CD14-positive monocyte (primary cell): Measurements from ENCODE around the gene MCF2L. TPM values are rescaled to one million over a fixed set of nuclear protein-coding genes. Genes with fewer than 3 reads are reported as not detected.

Source experiments
- DNase-seq, 3 donors: peaks; one replicate each; pipeline ENCODE4 v3.0.0-alpha.2; 2011 to 2022
- H2AFZ ChIP-seq: 2 replicates; pipeline ENCODE4 v1.6.0; 2012; ENCODE audit warnings: mild to moderate bottlenecking, low read depth, low read length, inconsistent platforms; ENCODE audit not compliant: insufficient read depth, poor library complexity, severe bottlenecking
- H3K27ac ChIP-seq, 2 donors: 1 replicate in 1 of 2; 2 replicates in 1 of 2; pipeline ENCODE4 v1.5.1; 2012 to 2013; ENCODE audit warnings: low read length in 2 of 2, control low read depth in 1 of 2, inconsistent platforms in 1 of 2, low read depth in 1 of 2, mild to moderate bottlenecking in 1 of 2
- H3K27me3 ChIP-seq, 2 donors: one replicate each; pipeline versions ENCODE4 v1.6.0 to v1.6.1; 2011 to 2013; ENCODE audit warnings: low read length in 2 of 2; ENCODE audit not compliant: control insufficient read depth in 2 of 2, insufficient read depth in 2 of 2
- H3K36me3 ChIP-seq, 2 donors: replicated peaks in 1 of 2; 1 replicate in 1 of 2; 2 replicates in 1 of 2; pipeline versions ENCODE4 v1.5.1 to v1.6.1; 2012 to 2013; ENCODE audit warnings: low read length in 2 of 2, control low read depth in 1 of 2, inconsistent platforms in 1 of 2, mild to moderate bottlenecking in 1 of 2; ENCODE audit not compliant: insufficient read depth in 2 of 2, control insufficient read depth in 1 of 2
- H3K4me1 ChIP-seq, 2 donors: 1 replicate in 1 of 2; 2 replicates in 1 of 2; pipeline versions ENCODE4 v1.5.1 to v1.6.1; 2012 to 2013; ENCODE audit warnings: low read length in 2 of 2, control low read depth in 1 of 2, inconsistent platforms in 1 of 2, mild to moderate bottlenecking in 1 of 2, moderate library complexity in 1 of 2; ENCODE audit not compliant: insufficient read depth in 2 of 2, control insufficient read depth in 1 of 2
- H3K4me2 ChIP-seq: replicated peaks from 2 replicates; pipeline ENCODE3; 2012; ENCODE audit warnings: low read length, moderate library complexity, mild to moderate bottlenecking; ENCODE audit not compliant: poor library complexity, severe bottlenecking; ENCODE audit errors: extremely low read depth
- H3K4me3 ChIP-seq, 3 experiments: fragments of 200-600 bp in 1 of 3; sonication (generic) in 1 of 3; replicated peaks in 1 of 3; 1 replicate in 2 of 3; 2 replicates in 1 of 3; pipeline ENCODE4 v1.5.1; 2011 to 2013; ENCODE audit warnings: low read length in 3 of 3, mild to moderate bottlenecking in 3 of 3, control low read depth in 2 of 3, low read depth in 2 of 3, inconsistent platforms in 1 of 3, moderate library complexity in 1 of 3
- H3K79me2 ChIP-seq: 2 replicates; pipeline ENCODE4 v1.6.0; 2012; ENCODE audit warnings: mild to moderate bottlenecking, control low read depth, inconsistent platforms, low read length, moderate library complexity; ENCODE audit not compliant: insufficient read depth
- H3K9ac ChIP-seq: 2 replicates; pipeline ENCODE4 v1.6.0; 2017; ENCODE audit warnings: low read length, mild to moderate bottlenecking; ENCODE audit not compliant: insufficient read depth, poor library complexity, severe bottlenecking
- H3K9me3 ChIP-seq, 2 donors: replicated peaks in 1 of 2; 1 replicate in 1 of 2; 2 replicates in 1 of 2; pipeline versions ENCODE4 v1.5.1 to v1.6.1; 2012 to 2013; ENCODE audit warnings: low read length in 2 of 2, control low read depth in 1 of 2; ENCODE audit not compliant: control insufficient read depth in 1 of 2, insufficient read depth in 1 of 2
- H4K20me1 ChIP-seq: 2 replicates; pipeline ENCODE4 v1.6.0; 2012; ENCODE audit warnings: mild to moderate bottlenecking, low read length, control low read depth, moderate library complexity; ENCODE audit not compliant: insufficient read depth
- H3K27ac Mint-ChIP-seq, 7 donors: one replicate each; pipeline ENCODE4 v1.8.0; 2020; ENCODE audit warnings: mild to moderate bottlenecking in 7 of 7, mixed read lengths in 7 of 7, moderate library complexity in 6 of 7, inconsistent platforms in 2 of 7
- H3K27me3 Mint-ChIP-seq, 3 donors: one replicate each; pipeline ENCODE4 v1.8.0; 2021 to 2022; ENCODE audit warnings: low read depth in 3 of 3, mild to moderate bottlenecking in 3 of 3, mixed read lengths in 3 of 3, moderate library complexity in 3 of 3, inconsistent platforms in 1 of 3
- H3K36me3 Mint-ChIP-seq, 2 donors: one replicate each; pipeline ENCODE4 v1.8.0; 2020; ENCODE audit warnings: mixed read lengths in 2 of 2, inconsistent platforms in 1 of 2, mild to moderate bottlenecking in 1 of 2
- H3K4me1 Mint-ChIP-seq: one replicate; pipeline ENCODE4 v1.8.0; 2020; ENCODE audit warnings: mild to moderate bottlenecking, mixed read lengths
- H3K4me3 Mint-ChIP-seq, 2 donors: one replicate each; pipeline ENCODE4 v1.8.0; 2020; ENCODE audit warnings: mild to moderate bottlenecking in 2 of 2, mixed read lengths in 2 of 2, moderate library complexity in 1 of 2
- H3K9me3 Mint-ChIP-seq, 7 donors: one replicate each; pipeline ENCODE4 v1.8.0; 2020 to 2022; ENCODE audit warnings: mixed read lengths in 7 of 7, mild to moderate bottlenecking in 6 of 7, moderate library complexity in 6 of 7, inconsistent platforms in 2 of 7
- WGBS: methylation state at CpG from one replicate; pipeline ENCODE4 v1.1.5; 2013; ENCODE audit warnings: missing lambda C conversion rate; ENCODE audit not compliant: insufficient coverage; 5-methylcytosine and 5-hydroxymethylcytosine counted together
- intact Hi-C, 2 donors: fragments of 100-400 bp; cut with micrococcal nuclease; formaldehyde crosslinking; loops; one replicate each; pipeline versions ENCODE4 v1.15.0 to v1.15.1; 2023
- polyA plus RNA-seq, 3 donors: library from polyadenylated mRNA; depleted of rRNA in 1 of 3; unstranded in 2 of 3; stranded (reverse) in 1 of 3; fragments of 300-500 nt in 2 of 3; fragments of >200 nt in 1 of 3; fragmentation: Illumina TruSeq in 2 of 3; gene quantifications; 1 replicate in 2 of 3; 2 replicates in 1 of 3; pipeline ENCODE4 v1.2.3, GENCODE V29; 2012 to 2021
- TF ChIP-seq, protein P1 (sequence below): fragments of 200-600 bp; IDR thresholded peaks from one replicate; pipeline ENCODE4 v1.8.0; 2022; ENCODE audit warnings: antibody characterized with exemption, mild to moderate bottlenecking

Gene MCF2L
- polyA plus RNA-seq, 3 donors, result not detected

DNA sequence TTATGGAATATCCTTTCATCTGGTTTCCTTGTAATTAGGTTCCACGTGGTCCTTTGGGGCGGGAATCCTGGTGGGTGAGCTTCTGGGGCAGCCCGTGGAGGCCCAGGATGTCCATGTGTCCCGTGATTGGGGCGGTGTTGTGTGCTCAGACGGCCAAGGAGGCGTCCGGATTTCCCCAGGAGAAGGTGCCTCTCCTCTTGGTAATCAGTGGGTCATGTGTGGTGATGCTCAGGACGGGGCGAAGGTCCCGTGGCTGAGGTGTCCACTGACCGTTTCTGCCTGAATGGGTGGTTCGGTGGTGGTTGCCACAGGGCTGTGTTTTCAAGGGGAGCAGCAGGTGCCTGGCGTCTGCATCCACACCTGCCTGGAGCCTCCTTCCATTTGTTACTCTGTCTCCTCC lies 84.4 kb downstream of the MCF2L start:
- no peaks in the 10 kb centered on the region for H3K4me1 ChIP-seq
- TF ChIP-seq, protein P1, sequence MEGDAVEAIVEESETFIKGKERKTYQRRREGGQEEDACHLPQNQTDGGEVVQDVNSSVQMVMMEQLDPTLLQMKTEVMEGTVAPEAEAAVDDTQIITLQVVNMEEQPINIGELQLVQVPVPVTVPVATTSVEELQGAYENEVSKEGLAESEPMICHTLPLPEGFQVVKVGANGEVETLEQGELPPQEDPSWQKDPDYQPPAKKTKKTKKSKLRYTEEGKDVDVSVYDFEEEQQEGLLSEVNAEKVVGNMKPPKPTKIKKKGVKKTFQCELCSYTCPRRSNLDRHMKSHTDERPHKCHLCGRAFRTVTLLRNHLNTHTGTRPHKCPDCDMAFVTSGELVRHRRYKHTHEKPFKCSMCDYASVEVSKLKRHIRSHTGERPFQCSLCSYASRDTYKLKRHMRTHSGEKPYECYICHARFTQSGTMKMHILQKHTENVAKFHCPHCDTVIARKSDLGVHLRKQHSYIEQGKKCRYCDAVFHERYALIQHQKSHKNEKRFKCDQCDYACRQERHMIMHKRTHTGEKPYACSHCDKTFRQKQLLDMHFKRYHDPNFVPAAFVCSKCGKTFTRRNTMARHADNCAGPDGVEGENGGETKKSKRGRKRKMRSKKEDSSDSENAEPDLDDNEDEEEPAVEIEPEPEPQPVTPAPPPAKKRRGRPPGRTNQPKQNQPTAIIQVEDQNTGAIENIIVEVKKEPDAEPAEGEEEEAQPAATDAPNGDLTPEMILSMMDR, result no peak
- H3K27ac ChIP-seq, result no peak overlapping the region
- no peak overlapping the region for H3K4me3 Mint-ChIP-seq
- DNase-seq, result no peak
- no peaks in the 10 kb centered on the region for H4K20me1 ChIP-seq
- no peaks in the 10 kb centered on the region for H3K36me3 Mint-ChIP-seq
- H3K79me2 ChIP-seq, result no peaks in the 10 kb centered on the region
- no peak overlapping the region for H3K4me3 ChIP-seq
- no peaks in the 10 kb centered on the region for H3K36me3 ChIP-seq
- H3K4me1 Mint-ChIP-seq, result no peaks in the 10 kb centered on the region
- H3K4me2 ChIP-seq, result no peak overlapping the region
- H3K9me3 ChIP-seq, result peaks cover 9 to 17% of the 10 kb centered on the region in 2 donors
- WGBS, result 94% methylated on average over 12 of the region's 14 CpGs
- H3K27me3 Mint-ChIP-seq, result no peaks in the 10 kb centered on the region
- no peak overlapping the region for H3K27ac Mint-ChIP-seq
- intact Hi-C loops, result no loop called here
- no peak overlapping the region for H2AFZ ChIP-seq
- no peaks in the 10 kb centered on the region for H3K27me3 ChIP-seq
- no peaks in the 10 kb centered on the region for H3K9me3 Mint-ChIP-seq
- H3K9ac ChIP-seq, result no peak overlapping the region

DNA sequence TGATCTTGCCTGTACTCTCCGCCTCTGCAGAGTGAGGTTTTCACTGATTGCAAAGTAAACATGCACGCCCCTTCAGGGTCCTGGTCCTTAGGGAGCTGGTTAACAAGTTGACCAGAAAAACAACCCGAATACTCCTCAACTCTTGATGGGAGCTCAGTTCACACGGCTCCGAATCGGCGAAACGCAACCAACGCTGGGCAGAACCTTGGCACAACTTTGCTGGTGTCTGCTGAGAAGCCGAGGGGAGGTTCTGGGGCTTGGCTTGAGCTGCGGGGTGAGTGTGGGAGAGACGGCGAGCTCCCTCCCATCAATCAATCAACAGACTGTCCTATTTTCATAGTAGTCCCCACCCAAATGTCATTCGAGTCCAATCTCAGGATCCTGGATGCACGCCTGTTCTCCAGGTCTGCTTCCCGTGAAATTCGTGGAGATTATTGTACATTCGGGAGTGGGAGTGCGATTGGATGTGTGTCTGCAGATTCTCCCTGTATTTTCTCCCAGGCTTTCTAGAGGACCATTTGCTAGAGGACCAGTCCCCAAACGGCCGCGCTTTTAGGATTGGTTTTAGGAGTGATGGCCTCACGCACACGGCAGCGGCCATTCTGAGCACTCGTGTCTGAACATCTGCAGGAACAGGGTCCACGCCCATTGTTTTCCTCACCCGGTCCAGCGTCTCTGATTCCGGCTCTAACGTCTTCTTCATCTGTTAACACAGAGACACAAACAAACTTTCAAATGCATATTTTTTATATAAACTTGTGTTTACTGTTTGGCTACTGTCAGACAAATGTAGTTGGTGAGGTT lies 85.0 kb downstream of the MCF2L start:
- H3K9me3 ChIP-seq, result peaks cover 12 to 22% of the 10 kb centered on the region in 2 donors
- no peak overlapping the region for H3K27ac ChIP-seq
- WGBS, result 94% methylated on average over 14 of the region's 31 CpGs
- no peak overlapping the region for H3K4me3 ChIP-seq
- no peaks in the 10 kb centered on the region for H4K20me1 ChIP-seq
- no peaks in the 10 kb centered on the region for H3K79me2 ChIP-seq
- intact Hi-C loops, result no loop called here
- no peaks in the 10 kb centered on the region for H3K9me3 Mint-ChIP-seq
- DNase-seq, result no peak
- H3K4me1 ChIP-seq, result no peaks in the 10 kb centered on the region
- no peaks in the 10 kb centered on the region for H3K4me1 Mint-ChIP-seq
- TF ChIP-seq, protein P1, result no peak
- no peaks in the 10 kb centered on the region for H3K27me3 ChIP-seq
- H3K36me3 Mint-ChIP-seq, result no peaks in the 10 kb centered on the region
- no peak overlapping the region for H3K27ac Mint-ChIP-seq
- H3K36me3 ChIP-seq, result no peaks in the 10 kb centered on the region
- H3K4me3 Mint-ChIP-seq, result no peak overlapping the region
- H2AFZ ChIP-seq, result no peak overlapping the region
- no peak overlapping the region for H3K9ac ChIP-seq
- H3K4me2 ChIP-seq, result no peak overlapping the region
- no peaks in the 10 kb centered on the region for H3K27me3 Mint-ChIP-seq
